Bronchial epithelial cell (primary cell): ENCODE results near the gene RDH13. TPM values are rescaled to one million over a fixed set of nuclear protein-coding genes. Genes with fewer than 3 reads are reported as not detected.

Experiments used
- DNase-seq: peaks from one replicate; pipeline ENCODE4 v3.0.0-alpha.2; 2010; ENCODE audit warnings: low read depth
- FAIRE-seq: peaks from 2 replicates; lab custom pipeline; 2011; peaks lifted over from hg19 to GRCh38; lab: Jason Lieb, UNC
- H3K27me3 ChIP-seq: 2 replicates; pipeline ENCODE4 v1.5.1; 2011; ENCODE audit warnings: low read length; ENCODE audit not compliant: control insufficient read depth, insufficient read depth
- H3K36me3 ChIP-seq: 2 replicates; pipeline ENCODE4 v1.5.1; 2011; ENCODE audit warnings: low read length; ENCODE audit not compliant: control insufficient read depth, insufficient read depth
- H3K4me3 ChIP-seq: 2 replicates; pipeline ENCODE4 v1.5.1; 2011; ENCODE audit warnings: mild to moderate bottlenecking, low read depth, low read length, control low read depth
- CTCF ChIP-seq: IDR thresholded peaks from 2 replicates; pipeline ENCODE4 v1.5.1; 2011; ENCODE audit warnings: mild to moderate bottlenecking, moderate library complexity, low read length, control low read depth, inconsistent platforms; ENCODE audit not compliant: insufficient read depth, severe bottlenecking
- total RNA-seq: library from RNA; depleted of rRNA; stranded (reverse); fragments of >200 nt; gene quantifications from 2 replicates; pipeline ENCODE4 v1.2.1, GENCODE V29; 2014

Gene RDH13
- total RNA-seq, 1 donor from 2014 or later = 23.7 TPM

GRCh38 chr19:55083004-55083850 is 20.3 kb upstream of the RDH13 start:
- no peak for FAIRE-seq
- DNase-seq = no peak
- no peaks in the 10 kb centered on the region for H3K27me3 ChIP-seq
- TF ChIP-seq CTCF = no peak
- peaks cover 12% of the 10 kb centered on the region for H3K36me3 ChIP-seq
- H3K4me3 ChIP-seq = no peak overlapping the region

GRCh38 chr19:55082020-55082851 is 19.3 kb upstream of the RDH13 start:
- Histone ChIP-seq H3K27me3 (no peaks in the 10 kb centered on the region), H3K36me3 (peaks cover 8% of the 10 kb centered on the region), H3K4me3 (no peak overlapping the region)
- DNase-seq = no peak
- TF ChIP-seq CTCF = no peak
- FAIRE-seq = no peak

- Histone ChIP-seq H3K4me3 (peak overlapping the region; percentile 49), H3K27me3 (no peaks in the 10 kb centered on the region), H3K36me3 (peaks cover 8% of the 10 kb centered on the region)
- no peak for FAIRE-seq
- DNase-seq = no peak
- TF ChIP-seq CTCF = no peak
Observed at GRCh38 chr19:55081770-55082019, 18.7 kb upstream of the RDH13 start.

- FAIRE-seq = no peak
Observed at GRCh38 chr19:55080968-55081769, 18.2 kb upstream of the RDH13 start.

More at GRCh38 chr19:55080968-55081769, 18.2 kb upstream of the RDH13 start:
- Histone ChIP-seq H3K4me3 (peak overlapping the region; percentile 49), H3K27me3 (no peaks in the 10 kb centered on the region), H3K36me3 (peaks cover 8% of the 10 kb centered on the region)
- peak; percentile 76 for DNase-seq
- TF ChIP-seq CTCF = peak; percentile 6
